ENCODE results near the gene ASTN2.

ASTN2 gene

DNA sequence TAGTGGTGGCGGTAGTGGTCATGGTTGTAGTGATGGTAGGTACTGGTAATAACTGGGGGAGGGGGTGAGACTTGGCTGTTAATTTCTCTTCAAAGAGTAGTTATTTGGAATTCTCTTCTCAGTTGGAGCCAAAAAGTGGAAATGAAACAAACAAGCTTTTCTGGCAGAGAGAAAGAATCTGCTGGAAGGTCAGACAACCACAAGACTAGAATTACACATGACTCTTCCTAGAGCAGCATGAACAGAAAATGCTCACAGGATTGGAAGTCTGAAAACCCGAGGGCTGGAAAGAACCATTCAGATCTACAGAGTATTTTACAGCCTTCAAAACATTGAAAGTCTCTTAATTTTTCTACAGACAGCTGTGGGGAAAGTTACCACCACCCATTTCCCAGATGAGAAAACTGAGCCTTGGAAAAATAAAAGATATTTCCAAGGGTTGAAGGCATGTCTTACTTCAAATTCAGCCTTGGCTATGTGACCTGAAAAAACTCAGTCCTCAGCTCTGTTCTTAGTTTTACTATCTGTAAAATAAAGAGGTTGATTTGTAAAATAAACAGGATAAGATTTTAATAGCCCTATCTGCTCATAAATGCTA lies 770.7 kb downstream of the ASTN2 start:
- DNase-seq, result no peak

DNA sequence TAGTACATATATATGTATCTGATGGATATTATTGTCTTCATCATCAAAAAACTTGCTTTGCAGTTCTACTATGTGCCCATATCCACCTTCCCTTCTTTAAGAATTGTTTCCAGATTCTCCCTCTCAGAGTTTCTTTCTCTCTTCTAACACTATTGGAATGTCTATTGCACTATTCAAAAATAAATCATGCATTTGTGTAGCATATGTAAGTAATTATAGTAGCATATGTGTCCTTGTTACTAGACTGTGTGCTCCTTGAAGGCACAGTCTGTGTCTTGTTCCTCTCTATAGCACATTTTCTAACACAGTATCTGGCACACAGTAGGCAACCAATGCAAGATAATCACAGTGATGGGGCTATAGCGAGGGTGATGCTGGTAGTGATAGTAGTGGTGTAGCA lies 771.2 kb downstream of the ASTN2 start:
- no peak for DNase-seq

DNA sequence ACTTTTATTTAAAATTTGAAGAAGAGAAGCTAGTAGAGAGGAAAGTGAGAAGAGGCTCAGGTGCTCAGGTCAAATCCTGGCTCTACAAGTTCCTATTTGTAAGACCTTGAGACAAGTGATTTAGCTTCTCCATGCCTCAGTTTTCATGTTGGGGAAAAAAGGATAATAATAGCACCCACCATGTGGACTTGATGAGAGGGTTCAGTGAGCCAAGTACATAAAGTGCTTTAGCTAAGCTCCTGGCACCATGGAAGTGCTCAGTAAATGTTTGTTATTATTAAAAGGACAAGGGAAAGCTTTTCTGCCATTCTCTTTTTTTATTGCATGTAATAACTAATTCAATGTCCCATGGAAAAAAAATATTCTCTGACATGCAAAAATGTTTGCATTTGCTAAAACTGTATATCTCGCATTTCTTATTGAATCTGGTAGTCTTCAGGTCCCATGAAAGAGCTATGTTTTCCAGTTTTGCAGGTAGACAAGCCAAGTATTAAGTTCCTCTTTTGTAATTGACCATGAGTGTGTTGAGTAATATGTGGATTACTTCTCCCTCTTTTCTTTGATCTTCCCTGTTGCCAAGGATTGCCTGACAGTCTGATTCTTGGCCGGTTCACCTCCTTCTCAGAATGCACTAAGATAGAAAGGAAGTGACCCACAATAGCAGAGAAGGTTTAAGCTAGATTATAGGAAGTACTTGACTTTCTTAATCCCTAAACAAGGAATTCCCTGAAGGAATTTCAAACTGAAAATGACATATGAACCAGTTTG lies 773.4 kb downstream of the ASTN2 start:
- DNase-seq, result no peak

DNA sequence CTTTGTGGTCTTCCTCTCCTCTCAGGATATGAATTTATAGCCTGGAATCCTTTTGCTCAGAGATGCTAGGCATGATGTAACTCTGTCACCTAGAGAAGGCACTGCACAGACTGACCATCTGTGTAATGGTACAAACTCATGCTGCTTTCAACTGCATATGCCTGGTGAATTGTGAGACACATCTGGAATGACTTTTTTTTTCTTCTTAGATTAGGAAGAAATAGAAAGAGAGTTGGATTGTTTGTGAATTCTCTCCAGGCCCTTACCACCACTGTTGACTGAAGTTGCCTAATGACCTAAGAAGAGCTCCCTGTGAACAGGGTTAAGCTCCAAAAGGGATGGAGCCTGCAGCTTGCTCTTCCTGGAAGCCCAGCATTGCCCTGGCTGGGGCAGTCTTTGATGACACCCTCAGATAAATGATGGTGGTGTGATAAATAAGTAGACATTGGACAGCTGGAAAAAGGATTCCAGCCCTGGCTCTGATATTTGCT lies 775.6 kb downstream of the ASTN2 start:
- DNase-seq, result no peak

GRCh38 chr9:116635908-116636307 lies 778.9 kb downstream of the ASTN2 start:
- no peak for DNase-seq

GRCh38 chr9:116632990-116633838 lies 781.6 kb downstream of the ASTN2 start:
- DNase-seq, result no peak

GRCh38 chr9:116629634-116630033 lies 785.2 kb downstream of the ASTN2 start:
- no peak for DNase-seq

GRCh38 chr9:116628716-116629115 lies 786.1 kb downstream of the ASTN2 start:
- no peak for DNase-seq

- DNase-seq, result no peak
Observed at GRCh38 chr9:116627433-116627832, 787.4 kb downstream of the ASTN2 start.

DNA sequence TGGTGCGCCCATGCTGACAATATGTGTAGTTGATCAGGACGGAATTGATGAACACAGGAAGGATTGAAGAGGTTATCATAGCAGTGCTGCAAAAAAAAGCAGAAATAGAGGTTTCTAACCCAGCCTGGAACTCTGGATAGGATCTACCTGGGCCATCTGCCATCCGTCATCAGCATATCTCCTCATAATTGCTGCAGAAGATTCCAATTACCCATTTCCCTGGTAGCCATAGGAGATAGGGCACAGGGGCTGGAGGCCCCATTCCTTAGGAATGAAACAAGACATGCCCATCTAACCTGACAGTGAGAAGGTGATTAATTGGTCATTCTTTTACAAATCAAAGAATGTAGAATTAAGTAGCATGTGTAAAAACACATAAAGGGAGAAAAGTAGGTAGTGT lies 788.1 kb downstream of the ASTN2 start:
- no peak for DNase-seq

- no peak for DNase-seq
Observed at GRCh38 chr9:116623715-116624114, 791.1 kb downstream of the ASTN2 start.

DNA sequence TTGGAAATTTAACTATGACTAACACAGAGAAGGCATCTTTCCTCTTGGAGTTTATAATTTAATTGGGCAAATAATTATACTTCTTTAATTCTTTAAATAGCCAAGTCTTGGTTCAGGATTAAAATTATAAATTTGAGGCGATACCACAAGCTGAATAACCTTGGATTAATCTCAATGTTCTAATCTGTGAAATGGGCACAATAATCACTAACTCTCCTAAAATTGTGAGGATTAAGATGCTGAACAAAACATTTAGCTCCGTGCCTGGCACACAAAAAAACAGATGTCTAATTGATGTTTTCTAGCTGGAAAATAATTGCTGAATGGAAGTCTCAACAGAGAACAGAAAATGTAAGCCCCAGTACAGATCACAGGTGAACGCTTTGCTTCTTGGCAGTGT lies 797.5 kb downstream of the ASTN2 start:
- DNase-seq, result no peak

DNA sequence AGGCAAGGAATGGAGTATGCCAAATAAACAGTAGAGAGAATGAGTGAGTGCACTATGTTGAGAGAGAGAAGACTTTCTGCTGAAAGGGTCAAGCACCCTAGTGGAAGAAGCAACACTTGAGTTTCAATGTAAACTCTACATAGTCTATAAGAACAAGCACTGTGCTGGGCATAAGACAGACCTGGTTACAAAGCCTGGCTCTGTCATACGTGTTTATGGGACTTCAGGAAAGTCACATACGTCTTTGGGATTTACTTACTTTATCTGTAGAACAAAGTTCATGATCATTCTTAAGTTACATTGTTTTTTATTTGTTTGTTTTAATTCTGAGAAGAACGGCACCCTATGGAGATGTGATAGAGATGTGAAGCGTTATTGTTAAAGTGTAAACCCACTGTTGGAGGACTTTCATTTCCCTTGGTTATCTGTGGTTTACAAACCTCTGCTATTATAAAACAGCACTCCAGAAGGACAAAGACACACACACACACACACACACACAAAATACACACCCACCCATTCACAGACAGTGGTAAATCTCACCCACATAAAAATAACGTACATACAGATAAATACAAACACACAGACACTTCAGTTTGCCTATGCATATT lies 798.4 kb downstream of the ASTN2 start:
- no peak for DNase-seq

DNA sequence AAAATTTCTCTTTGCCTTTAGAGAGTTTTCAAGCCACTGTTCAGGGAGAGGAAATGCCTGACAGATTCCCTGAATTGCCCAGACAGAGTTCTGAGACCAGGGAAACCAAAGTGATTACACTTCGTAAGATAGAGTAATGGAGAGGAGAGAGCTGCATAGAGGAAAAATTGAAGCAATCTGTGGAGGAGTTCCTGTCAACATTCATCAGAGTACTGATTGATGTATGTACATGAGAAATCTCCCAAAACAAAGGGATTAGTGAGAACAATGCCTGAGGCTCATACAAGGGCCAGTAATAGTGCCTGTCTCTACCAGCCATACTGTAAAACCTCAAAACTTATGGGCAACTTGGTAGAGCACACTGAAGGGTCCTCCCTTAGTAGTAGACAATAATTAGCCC lies 806.8 kb downstream of the ASTN2 start:
- DNase-seq, result no peak

- no peak for DNase-seq
Observed at GRCh38 chr9:116605904-116606341, 808.9 kb downstream of the ASTN2 start.

- no peak for DNase-seq
Observed at GRCh38 chr9:116605060-116605459, 809.8 kb downstream of the ASTN2 start.

DNA sequence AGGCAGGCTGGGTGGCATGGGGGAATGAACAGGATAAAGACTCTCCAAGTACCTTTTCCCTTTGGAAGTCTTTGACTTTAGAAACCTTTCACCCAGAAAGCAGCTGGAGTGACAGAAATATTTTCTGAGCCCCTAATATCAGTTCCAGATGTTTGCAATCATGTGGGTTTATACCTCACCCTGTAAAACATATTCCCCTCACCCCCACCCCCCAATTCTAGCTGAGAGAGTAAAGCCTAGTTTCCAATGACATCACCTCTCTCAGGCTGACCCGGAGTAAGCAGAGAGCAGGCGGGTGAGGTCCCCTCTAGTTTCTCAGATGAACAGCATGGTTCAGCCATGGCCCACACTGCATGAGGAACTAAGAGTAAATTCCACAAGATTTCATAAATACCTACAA lies 810.6 kb downstream of the ASTN2 start:
- no peak for DNase-seq

DNA sequence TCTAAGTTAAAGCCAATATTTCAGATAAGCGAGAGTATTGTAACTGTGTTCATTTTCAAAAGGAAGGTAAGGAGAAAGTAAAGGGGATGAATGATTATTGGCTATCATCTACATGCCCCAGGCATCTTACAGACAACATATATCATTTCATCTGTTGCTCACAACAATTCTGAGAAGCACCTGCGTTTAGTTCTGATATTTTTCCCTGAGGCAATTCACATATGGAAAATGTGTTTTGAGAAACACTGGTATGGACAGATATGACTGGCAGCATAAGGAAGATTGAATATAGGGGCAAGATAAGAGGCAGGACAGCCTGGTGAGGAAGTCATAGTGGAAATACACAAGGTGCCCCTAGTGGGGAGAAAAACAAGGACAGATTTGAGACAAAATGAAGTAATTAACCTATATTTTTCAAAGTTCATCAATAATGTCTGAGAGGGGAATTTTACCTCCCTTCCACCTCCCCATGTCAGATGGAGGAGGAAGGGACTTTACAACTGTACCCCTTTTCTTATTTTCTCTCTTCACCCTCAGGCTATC lies 815.4 kb downstream of the ASTN2 start:
- no peak for DNase-seq

DNA sequence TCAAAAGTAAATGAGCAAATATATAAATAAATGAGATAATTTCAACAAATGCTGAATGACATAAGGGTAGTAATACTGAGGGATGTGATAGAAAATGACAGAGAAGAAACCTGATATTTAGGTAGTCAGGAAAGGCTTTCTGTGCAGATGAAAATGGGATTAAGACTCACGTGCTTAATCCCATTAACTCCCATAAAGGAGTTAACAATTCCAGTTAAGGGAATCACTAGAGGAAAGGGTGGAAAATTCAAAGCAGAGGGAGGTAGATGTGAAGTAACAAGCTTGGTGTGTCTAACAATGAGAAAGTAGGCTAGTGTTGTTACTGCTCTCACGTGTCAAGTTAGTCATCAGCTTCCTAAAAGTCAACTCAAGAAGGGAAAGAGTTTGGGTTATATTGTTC lies 818.2 kb downstream of the ASTN2 start:
- DNase-seq, result no peak

- DNase-seq, result no peak
Observed at GRCh38 chr9:116594547-116594946, 820.3 kb downstream of the ASTN2 start.

- no peak for DNase-seq
Observed at GRCh38 chr9:116592970-116593369, 821.9 kb downstream of the ASTN2 start.

DNA sequence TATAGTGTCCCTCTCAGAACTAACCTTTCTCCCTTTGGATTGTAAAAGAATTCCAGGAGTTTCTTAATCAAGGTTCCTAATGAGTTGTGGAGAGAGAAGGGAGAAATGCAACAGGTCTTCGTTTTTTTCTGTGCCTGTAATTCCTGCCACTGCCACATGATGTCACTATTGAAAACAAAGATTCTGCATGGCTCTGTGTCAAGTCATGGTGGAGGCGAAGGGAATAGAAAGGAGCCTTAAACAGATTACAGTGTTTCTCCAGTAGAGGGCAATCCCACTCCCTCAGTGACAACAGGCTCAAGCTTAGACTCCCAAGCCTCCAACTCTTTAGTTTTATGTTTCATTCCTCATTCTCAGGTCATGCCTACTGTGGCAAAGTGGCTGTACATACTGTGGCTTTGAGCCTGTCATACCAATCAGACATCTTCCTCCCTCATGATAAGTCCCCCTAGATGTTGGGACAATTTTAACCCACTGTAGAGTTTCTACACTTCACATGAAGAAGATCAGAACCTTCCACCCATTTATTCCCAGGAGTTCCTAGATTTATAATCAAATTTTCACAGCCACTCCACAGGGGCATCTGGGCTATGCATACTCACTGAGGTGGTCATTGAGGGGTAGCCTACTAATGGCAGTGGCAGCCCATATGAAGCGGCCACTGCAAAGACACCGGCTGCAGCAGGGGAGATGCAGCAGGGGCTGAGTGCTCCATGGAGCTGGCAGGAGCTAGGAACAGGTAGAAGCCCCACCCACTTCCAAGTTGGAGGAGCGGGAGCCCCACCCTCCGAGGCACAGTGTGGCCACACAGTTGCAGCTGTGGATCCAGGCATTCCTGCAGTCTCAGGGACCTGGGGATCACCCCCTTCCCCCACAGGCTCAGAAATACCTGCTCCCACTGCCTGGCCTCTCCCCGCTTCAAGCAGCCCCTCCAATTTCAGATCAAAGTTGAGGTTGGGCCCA lies 825.2 kb downstream of the ASTN2 start:
- DNase-seq, result no peak
